ENCODE data around the gene CPN1.

Gene CPN1

DNA sequence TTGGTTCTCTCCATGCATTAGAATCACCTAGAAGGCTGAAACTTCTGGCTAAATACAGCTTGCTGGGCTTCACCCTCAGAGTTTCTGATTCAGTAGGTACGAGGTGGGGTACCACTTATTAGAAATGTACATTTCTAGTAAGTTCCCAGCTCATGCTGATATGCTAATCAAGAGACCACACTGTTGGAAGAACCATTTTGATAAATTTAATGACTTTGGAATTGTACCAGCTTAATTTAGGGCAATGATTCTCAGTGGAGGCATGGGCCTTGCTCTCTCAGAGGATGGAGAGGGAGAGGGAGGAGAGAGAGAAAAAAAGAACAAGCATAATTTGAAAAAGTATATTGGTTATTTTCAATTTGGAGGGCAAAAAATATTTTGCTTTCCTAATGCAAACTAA, 20.3 kb downstream of the CPN1 start:
- no peak overlapping the region for H3K14ac ChIP-seq (ENCODE audit: low read length in 2 of 2)
- no peak overlapping the region for H3K27ac ChIP-seq (ENCODE audit: low read length, poor library complexity, severe bottlenecking)
- no peak overlapping the region for H2AFZ ChIP-seq (ENCODE audit: low read depth, low read length)
- WGBS = no CpG with 5 or more reads among the region's 1 CpG
- H2BK5ac ChIP-seq (ENCODE audit: low read depth, low read length, poor library complexity, severe bottlenecking) = no peak overlapping the region
- H3K79me1 ChIP-seq (replicated peaks; ENCODE audit: low read length, poor library complexity, severe bottlenecking) = no peaks in the 10 kb centered on the region
- H4K91ac ChIP-seq (ENCODE audit: low read length) = no peak overlapping the region
- H2AK5ac ChIP-seq (ENCODE audit: low read length, severe bottlenecking) = no peak overlapping the region
- no peak overlapping the region for H3K4ac ChIP-seq (ENCODE audit: low read depth in 1 of 2, low read length in 2 of 2)
- H3K9me3 ChIP-seq (ENCODE audit: control insufficient read depth, low read length) = no peaks in the 10 kb centered on the region
- no peak overlapping the region for H4K8ac ChIP-seq (ENCODE audit: low read length)
- H3K36me3 ChIP-seq (ENCODE audit: control insufficient read depth in 1 of 2, insufficient read depth in 2 of 2, low read depth in 1 of 2, low read length in 2 of 2) = no peaks in the 10 kb centered on the region
- no peak overlapping the region for H3K23ac ChIP-seq (ENCODE audit: low read length in 2 of 2)
- H3K4me2 ChIP-seq (ENCODE audit: low read length, poor library complexity, severe bottlenecking) = no peak overlapping the region
- H2BK12ac ChIP-seq (ENCODE audit: low read length in 2 of 2) = no peak overlapping the region
- DNase-seq = no peak
- H3K18ac ChIP-seq (ENCODE audit: low read depth in 1 of 2, low read length in 2 of 2) = no peak overlapping the region
- no peak overlapping the region for H3K4me3 ChIP-seq (ENCODE audit: insufficient read depth in 1 of 2, low read depth in 1 of 2, low read length in 2 of 2)
- no peak overlapping the region for H2BK120ac ChIP-seq (ENCODE audit: low read depth, low read length)
- peaks cover 0 to 4% of the 10 kb centered on the region in 2 experiments for H3K27me3 ChIP-seq (ENCODE audit: control insufficient read depth in 1 of 2, insufficient read depth in 1 of 2, low read length in 2 of 2)
- H3K9ac ChIP-seq (ENCODE audit: low read length) = no peak overlapping the region
- H2BK15ac ChIP-seq (ENCODE audit: low read depth, poor library complexity, severe bottlenecking) = no peak overlapping the region
- H3K4me1 ChIP-seq (ENCODE audit: control insufficient read depth, insufficient read depth, low read depth, low read length) = no peaks in the 10 kb centered on the region

DNA sequence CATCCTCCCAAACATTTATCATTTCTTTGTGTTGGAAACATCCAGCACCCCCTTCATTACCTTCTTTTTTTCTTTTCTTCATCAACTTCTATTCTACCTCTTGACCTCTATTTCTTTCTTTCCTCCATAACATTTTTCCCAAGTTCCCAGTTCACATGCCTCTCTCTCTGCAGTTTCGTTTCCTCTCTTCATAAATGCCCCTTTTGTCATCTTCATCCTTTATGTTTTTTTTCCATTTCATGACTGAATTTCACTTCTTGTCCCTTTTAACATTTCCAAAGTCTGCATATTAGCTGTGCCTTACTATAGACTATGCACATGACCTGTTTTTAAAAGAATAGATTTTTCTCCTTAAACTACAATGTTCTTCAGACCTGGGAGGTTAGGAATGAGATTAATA, 23.7 kb downstream of the CPN1 start:
- Histone ChIP-seq H2BK15ac (ENCODE audit: low read depth, poor library complexity, severe bottlenecking) (no peak overlapping the region), H2BK120ac (ENCODE audit: low read depth, low read length) (no peak overlapping the region), H3K23ac (ENCODE audit: low read length in 2 of 2) (no peak overlapping the region), H3K4me3 (ENCODE audit: insufficient read depth in 1 of 2, low read depth in 1 of 2, low read length in 2 of 2) (no peak overlapping the region), H3K9ac (ENCODE audit: low read length) (no peak overlapping the region), H2BK12ac (ENCODE audit: low read length in 2 of 2) (no peak overlapping the region), H4K91ac (ENCODE audit: low read length) (no peak overlapping the region), H3K4me2 (ENCODE audit: low read length, poor library complexity, severe bottlenecking) (no peak overlapping the region), H3K79me1 (replicated peaks; ENCODE audit: low read length, poor library complexity, severe bottlenecking) (no peaks in the 10 kb centered on the region), H3K27me3 (ENCODE audit: control insufficient read depth in 1 of 2, insufficient read depth in 1 of 2, low read length in 2 of 2) (peaks cover 7 to 15% of the 10 kb centered on the region in 2 experiments), H4K8ac (ENCODE audit: low read length) (no peak overlapping the region), H3K36me3 (ENCODE audit: control insufficient read depth in 1 of 2, insufficient read depth in 2 of 2, low read depth in 1 of 2, low read length in 2 of 2) (no peaks in the 10 kb centered on the region), H2BK5ac (ENCODE audit: low read depth, low read length, poor library complexity, severe bottlenecking) (no peak overlapping the region), H3K4me1 (ENCODE audit: control insufficient read depth, insufficient read depth, low read depth, low read length) (no peaks in the 10 kb centered on the region), H2AK5ac (ENCODE audit: low read length, severe bottlenecking) (no peak overlapping the region), H3K4ac (ENCODE audit: low read depth in 1 of 2, low read length in 2 of 2) (no peak overlapping the region), H3K18ac (ENCODE audit: low read depth in 1 of 2, low read length in 2 of 2) (no peak overlapping the region), H3K14ac (ENCODE audit: low read length in 2 of 2) (no peak overlapping the region), H3K9me3 (ENCODE audit: control insufficient read depth, low read length) (no peaks in the 10 kb centered on the region), H3K27ac (ENCODE audit: low read length, poor library complexity, severe bottlenecking) (no peak overlapping the region), H2AFZ (ENCODE audit: low read depth, low read length) (no peak overlapping the region)
- DNase-seq = no peak
- WGBS = 63% methylated on average over 1 of the region's 1 CpG

DNA sequence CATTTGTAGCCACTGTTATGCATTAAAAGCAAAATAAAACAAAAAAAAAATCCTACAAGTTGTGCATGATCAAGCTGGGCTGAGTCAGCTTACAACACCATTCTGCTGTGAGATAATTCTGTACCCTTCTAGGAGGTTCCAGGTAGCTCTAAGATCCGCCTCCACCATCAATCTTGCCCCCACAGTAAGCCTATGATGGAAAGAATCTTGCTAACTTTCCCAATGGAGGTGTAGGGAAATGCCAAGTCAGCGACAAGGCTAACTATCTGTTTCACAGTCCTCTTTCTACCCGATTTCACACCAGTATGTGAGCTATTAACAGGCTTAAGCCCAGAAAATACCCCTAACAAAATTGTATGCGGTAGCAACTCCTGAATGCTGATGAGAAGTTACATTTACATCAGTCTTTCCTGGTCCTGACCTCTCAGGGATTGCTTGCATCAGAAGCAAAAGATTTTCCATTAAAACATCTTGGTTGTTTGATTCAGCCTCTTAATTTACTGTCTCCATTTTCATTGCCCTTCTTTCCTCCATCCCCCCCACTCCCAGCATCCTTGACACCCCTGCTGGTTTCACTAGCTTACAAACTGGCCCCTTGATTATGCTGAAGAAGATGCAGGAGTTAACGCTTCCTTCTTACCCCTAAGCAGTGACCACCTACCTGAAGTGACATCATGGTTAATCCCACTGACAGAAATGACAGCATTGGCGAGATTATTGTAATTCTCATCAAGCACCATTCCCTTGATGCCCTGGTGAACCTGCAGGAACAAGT, 27.8 kb downstream of the CPN1 start:
- no peak overlapping the region for H3K23ac ChIP-seq (ENCODE audit: low read length in 2 of 2)
- no peak overlapping the region for H4K8ac ChIP-seq (ENCODE audit: low read length)
- no peak for DNase-seq
- H3K9me3 ChIP-seq (ENCODE audit: control insufficient read depth, low read length) = no peaks in the 10 kb centered on the region
- H3K4me3 ChIP-seq (ENCODE audit: insufficient read depth in 1 of 2, low read depth in 1 of 2, low read length in 2 of 2) = no peak overlapping the region
- no peak overlapping the region for H3K27ac ChIP-seq (ENCODE audit: low read length, poor library complexity, severe bottlenecking)
- no peak overlapping the region for H3K4ac ChIP-seq (ENCODE audit: low read depth in 1 of 2, low read length in 2 of 2)
- no peak overlapping the region for H2AFZ ChIP-seq (ENCODE audit: low read depth, low read length)
- H3K4me1 ChIP-seq (ENCODE audit: control insufficient read depth, insufficient read depth, low read depth, low read length) = no peaks in the 10 kb centered on the region
- H3K18ac ChIP-seq (ENCODE audit: low read depth in 1 of 2, low read length in 2 of 2) = no peak overlapping the region
- no peak overlapping the region for H2BK5ac ChIP-seq (ENCODE audit: low read depth, low read length, poor library complexity, severe bottlenecking)
- H3K4me2 ChIP-seq (ENCODE audit: low read length, poor library complexity, severe bottlenecking) = no peak overlapping the region
- no peaks in the 10 kb centered on the region for H3K36me3 ChIP-seq (ENCODE audit: control insufficient read depth in 1 of 2, insufficient read depth in 2 of 2, low read depth in 1 of 2, low read length in 2 of 2)
- no peak overlapping the region for H2AK5ac ChIP-seq (ENCODE audit: low read length, severe bottlenecking)
- H3K9ac ChIP-seq (ENCODE audit: low read length) = no peak overlapping the region
- no peak overlapping the region for H2BK120ac ChIP-seq (ENCODE audit: low read depth, low read length)
- H3K27me3 ChIP-seq (ENCODE audit: control insufficient read depth in 1 of 2, insufficient read depth in 1 of 2, low read length in 2 of 2) = peaks cover 11 to 15% of the 10 kb centered on the region in 2 experiments
- WGBS = 30% methylated on average over 5 of the region's 6 CpGs
- H3K79me1 ChIP-seq (replicated peaks; ENCODE audit: low read length, poor library complexity, severe bottlenecking) = no peaks in the 10 kb centered on the region
- no peak overlapping the region for H2BK15ac ChIP-seq (ENCODE audit: low read depth, poor library complexity, severe bottlenecking)
- H3K14ac ChIP-seq (ENCODE audit: low read length in 2 of 2) = no peak overlapping the region
- no peak overlapping the region for H2BK12ac ChIP-seq (ENCODE audit: low read length in 2 of 2)
- no peak overlapping the region for H4K91ac ChIP-seq (ENCODE audit: low read length)

DNA sequence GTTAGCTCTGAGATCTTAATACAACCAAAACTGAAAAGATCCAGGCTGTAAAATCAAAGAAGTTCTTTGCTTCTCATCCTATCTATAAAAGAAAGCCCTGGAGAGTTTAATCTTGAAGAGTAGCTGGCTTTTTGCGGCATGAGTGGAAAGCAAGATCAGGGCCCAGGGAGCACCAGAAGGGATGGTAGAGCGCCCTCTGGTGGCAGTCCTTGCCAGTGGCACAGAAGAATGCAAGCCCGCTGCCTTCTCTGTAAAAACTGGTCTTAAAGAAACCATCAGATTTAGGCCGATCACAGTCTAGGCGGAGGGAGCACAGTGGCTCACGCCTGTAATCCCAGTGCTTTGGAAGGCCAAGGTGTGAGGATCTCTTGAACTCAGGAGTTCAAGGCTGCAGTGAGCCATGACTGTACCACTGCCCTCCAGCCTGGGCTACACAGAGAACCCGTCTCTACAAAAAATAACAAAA, 35.6 kb downstream of the CPN1 start:
- Histone ChIP-seq H3K79me1 (replicated peaks; ENCODE audit: low read length, poor library complexity, severe bottlenecking) (no peaks in the 10 kb centered on the region), H3K4me1 (ENCODE audit: control insufficient read depth, insufficient read depth, low read depth, low read length) (peaks cover 4% of the 10 kb centered on the region), H3K14ac (ENCODE audit: low read length in 2 of 2) (no peak overlapping the region), H3K36me3 (ENCODE audit: control insufficient read depth in 1 of 2, insufficient read depth in 2 of 2, low read depth in 1 of 2, low read length in 2 of 2) (no peaks in the 10 kb centered on the region), H3K18ac (ENCODE audit: low read depth in 1 of 2, low read length in 2 of 2) (peak overlapping the region in 1 of 2 experiments; percentile 4), H4K8ac (ENCODE audit: low read length) (peak overlapping the region; percentile 14), H2BK12ac (ENCODE audit: low read length in 2 of 2) (peak overlapping the region in 1 of 2 experiments; percentile 27), H3K4ac (ENCODE audit: low read depth in 1 of 2, low read length in 2 of 2) (no peak overlapping the region), H2BK15ac (ENCODE audit: low read depth, poor library complexity, severe bottlenecking) (no peak overlapping the region), H3K23ac (ENCODE audit: low read length in 2 of 2) (no peak overlapping the region), H3K9ac (ENCODE audit: low read length) (peak overlapping the region; percentile 80), H2AK5ac (ENCODE audit: low read length, severe bottlenecking) (no peak overlapping the region), H4K91ac (ENCODE audit: low read length) (no peak overlapping the region), H2BK120ac (ENCODE audit: low read depth, low read length) (no peak overlapping the region), H3K9me3 (ENCODE audit: control insufficient read depth, low read length) (no peaks in the 10 kb centered on the region), H3K4me2 (ENCODE audit: low read length, poor library complexity, severe bottlenecking) (no peak overlapping the region), H3K27ac (ENCODE audit: low read length, poor library complexity, severe bottlenecking) (no peak overlapping the region), H3K4me3 (ENCODE audit: insufficient read depth in 1 of 2, low read depth in 1 of 2, low read length in 2 of 2) (no peak overlapping the region), H3K27me3 (ENCODE audit: control insufficient read depth in 1 of 2, insufficient read depth in 1 of 2, low read length in 2 of 2) (no peaks in the 10 kb centered on the region), H2AFZ (ENCODE audit: low read depth, low read length) (no peak overlapping the region), H2BK5ac (ENCODE audit: low read depth, low read length, poor library complexity, severe bottlenecking) (no peak overlapping the region)
- peak; percentile 86 for DNase-seq
- 17% methylated on average over 7 of the region's 7 CpGs for WGBS
